ENCODE results near the gene TSPAN4.

GRCh38 chr11:839280-839623, 3.4 kb upstream of the TSPAN4 start:
- TF ChIP-seq SP1 (IDR thresholded peaks at IDR 0.05) (no peak), JUND (IDR thresholded peaks at IDR 0.05) (no peak), MAX (IDR thresholded peaks at IDR 0.05) (no peak), CTCF (IDR thresholded peaks at IDR 0.05; ENCODE audit: low read depth, low read length, missing input control) (no peak), YY1 (IDR thresholded peaks at IDR 0.05) (no peak), REST (IDR thresholded peaks at IDR 0.05) (no peak), HNF4G (IDR thresholded peaks at IDR 0.05) (no peak), TAF1 (conservative IDR thresholded peaks at IDR 0.05) (no peak), NR2F2 (IDR thresholded peaks at IDR 0.05) (no peak), HNF4A (conservative IDR thresholded peaks at IDR 0.05) (no peak), RAD21 (IDR thresholded peaks at IDR 0.05) (no peak), ATF3 (IDR thresholded peaks at IDR 0.05) (no peak), FOXA1 (IDR thresholded peaks at IDR 0.05) (no peak)
